Esophagus mucosa (tissue), 1 donor: ENCODE results near the gene PPP1CA. TPM values are rescaled to one million over a fixed set of nuclear protein-coding genes. Genes with fewer than 3 reads are reported as not detected.

Source experiments
- ATAC-seq: fragments of 200-7000 bp; cut with Tn5 transposase; one replicate; pipeline ENCODE4 v1.9.1; 2020
- total RNA-seq: library from RNA; stranded (reverse); gene quantifications from one replicate; pipeline ENCODE4 v1.2.4, GENCODE V29; 2023
- donor health status: DM: yes; HTN: yes; CAD: no.

The PPP1CA gene
- total RNA-seq, 1 donor from 2014 or later = 188 TPM

GRCh38 chr11:67349457-67349856 is 52.2 kb downstream of the PPP1CA start:
- no peak for ATAC-seq

GRCh38 chr11:67349036-67349435 is 52.6 kb downstream of the PPP1CA start:
- no peak for ATAC-seq

Other genes starting within 250 kb of the PPP1CA start
- gene GRK2, start 135.4 kb downstream of the PPP1CA start, total RNA-seq = 61.6 TPM
- gene ANKRD13D, start 112.6 kb downstream of the PPP1CA start, total RNA-seq = 45.2 TPM
- 78.4 TPM for gene SSH3, start 98.3 kb downstream of the PPP1CA start, total RNA-seq
- 61.7 TPM for gene POLD4, start 48.3 kb downstream of the PPP1CA start, total RNA-seq
- 1.6 TPM for gene CLCF1, start 28.3 kb downstream of the PPP1CA start, total RNA-seq
- gene RAD9A, start 9.9 kb downstream of the PPP1CA start, total RNA-seq = 15.3 TPM
- 1.5 TPM for gene TBC1D10C, start 2.2 kb upstream of the PPP1CA start, total RNA-seq
- gene CARNS1, start 13.8 kb upstream of the PPP1CA start, total RNA-seq = 0.20 TPM
- 95.0 TPM for gene RPS6KB2, start 26.6 kb upstream of the PPP1CA start, total RNA-seq
- 2.5 TPM for gene PTPRCAP, start 35.8 kb upstream of the PPP1CA start, total RNA-seq
- gene CORO1B, start 41.6 kb upstream of the PPP1CA start, total RNA-seq = 74.0 TPM
- gene GPR152, start 50.9 kb upstream of the PPP1CA start, total RNA-seq = not detected
- 0.24 TPM for gene CABP4, start 53.5 kb upstream of the PPP1CA start, total RNA-seq
- gene TMEM134, start 67.4 kb upstream of the PPP1CA start, total RNA-seq = 135 TPM
- gene AIP, start 81.2 kb upstream of the PPP1CA start, total RNA-seq = 23.5 TPM
- 36.5 TPM for gene PITPNM1, start 103.5 kb upstream of the PPP1CA start, total RNA-seq
- gene CDK2AP2, start 106.3 kb upstream of the PPP1CA start, total RNA-seq = 34.8 TPM
- not detected for gene CABP2, start 121.6 kb upstream of the PPP1CA start, total RNA-seq
- gene GSTP1, start 182.0 kb upstream of the PPP1CA start, total RNA-seq = 2,342 TPM
- 140 TPM for gene NDUFV1, start 205.1 kb upstream of the PPP1CA start, total RNA-seq
- gene NUDT8, start 228.1 kb upstream of the PPP1CA start, total RNA-seq = 56.0 TPM
- gene TBX10, start 237.9 kb upstream of the PPP1CA start, total RNA-seq = not detected
- gene ACY3, start 248.9 kb upstream of the PPP1CA start, total RNA-seq = 0.20 TPM